Astrocyte of the cerebellum (primary cell): ENCODE data around the gene BLOC1S4.
"Not testable (repeated sequence)": the region's sequence is repeated elsewhere in the genome, so short reads cannot be mapped to it uniquely, and the experiment has no call there.

ENCODE experiments used
- DNase-seq: peaks from one replicate; pipeline ENCODE4 v3.0.0-alpha.2; 2011; ENCODE audit warnings: low read depth
- H3K4me3 ChIP-seq: 2 replicates; pipeline ENCODE4 v1.5.1; 2011; ENCODE audit warnings: mild to moderate bottlenecking, low read depth, low read length, moderate library complexity
- in situ Hi-C: cut with HindIII; loops from 2 replicates; pipeline ENCODE4 v1.10.0; 2017; ENCODE audit warnings: low sequenced_read_pairs
- TF ChIP-seq, protein P1 (sequence below): IDR thresholded peaks from 2 replicates; pipeline ENCODE4 v1.5.1; 2012; ENCODE audit warnings: low read length, low read depth, moderate library complexity, mild to moderate bottlenecking; ENCODE audit errors: missing control alignments

Gene BLOC1S4

DNA sequence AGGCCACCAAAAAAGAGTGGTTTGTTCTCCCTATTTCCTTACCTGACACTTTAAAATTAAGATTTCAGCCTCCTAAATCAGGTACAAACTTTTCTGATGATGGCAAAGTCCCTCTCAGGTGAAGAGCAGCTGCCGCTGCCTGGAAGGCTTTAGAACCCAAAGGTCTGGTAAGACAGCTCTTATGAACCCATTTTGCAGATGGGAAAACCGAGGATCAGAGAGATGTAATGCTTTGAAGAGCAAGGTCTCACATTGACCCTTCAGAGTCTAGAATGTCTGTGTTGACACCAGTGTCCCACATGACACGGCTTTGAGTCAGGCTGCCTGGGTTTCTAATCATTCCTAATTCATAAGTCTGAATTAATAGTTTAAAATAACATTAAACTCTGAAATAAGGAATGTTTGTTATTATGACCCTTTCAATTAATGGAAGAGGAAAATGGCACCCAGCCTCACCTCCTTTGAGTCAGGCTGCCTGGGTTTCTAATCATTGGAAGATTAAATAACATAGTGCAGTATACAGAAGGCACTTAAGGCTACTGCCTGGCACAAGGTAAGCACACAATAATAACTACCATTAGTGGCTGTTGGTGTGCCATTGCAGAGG is 38.6 kb downstream of the BLOC1S4 start:
- no peak for DNase-seq
- TF ChIP-seq, protein P1, sequence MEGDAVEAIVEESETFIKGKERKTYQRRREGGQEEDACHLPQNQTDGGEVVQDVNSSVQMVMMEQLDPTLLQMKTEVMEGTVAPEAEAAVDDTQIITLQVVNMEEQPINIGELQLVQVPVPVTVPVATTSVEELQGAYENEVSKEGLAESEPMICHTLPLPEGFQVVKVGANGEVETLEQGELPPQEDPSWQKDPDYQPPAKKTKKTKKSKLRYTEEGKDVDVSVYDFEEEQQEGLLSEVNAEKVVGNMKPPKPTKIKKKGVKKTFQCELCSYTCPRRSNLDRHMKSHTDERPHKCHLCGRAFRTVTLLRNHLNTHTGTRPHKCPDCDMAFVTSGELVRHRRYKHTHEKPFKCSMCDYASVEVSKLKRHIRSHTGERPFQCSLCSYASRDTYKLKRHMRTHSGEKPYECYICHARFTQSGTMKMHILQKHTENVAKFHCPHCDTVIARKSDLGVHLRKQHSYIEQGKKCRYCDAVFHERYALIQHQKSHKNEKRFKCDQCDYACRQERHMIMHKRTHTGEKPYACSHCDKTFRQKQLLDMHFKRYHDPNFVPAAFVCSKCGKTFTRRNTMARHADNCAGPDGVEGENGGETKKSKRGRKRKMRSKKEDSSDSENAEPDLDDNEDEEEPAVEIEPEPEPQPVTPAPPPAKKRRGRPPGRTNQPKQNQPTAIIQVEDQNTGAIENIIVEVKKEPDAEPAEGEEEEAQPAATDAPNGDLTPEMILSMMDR = no peak
- no peak overlapping the region for H3K4me3 ChIP-seq
- in situ Hi-C loops = no loop called here

DNA sequence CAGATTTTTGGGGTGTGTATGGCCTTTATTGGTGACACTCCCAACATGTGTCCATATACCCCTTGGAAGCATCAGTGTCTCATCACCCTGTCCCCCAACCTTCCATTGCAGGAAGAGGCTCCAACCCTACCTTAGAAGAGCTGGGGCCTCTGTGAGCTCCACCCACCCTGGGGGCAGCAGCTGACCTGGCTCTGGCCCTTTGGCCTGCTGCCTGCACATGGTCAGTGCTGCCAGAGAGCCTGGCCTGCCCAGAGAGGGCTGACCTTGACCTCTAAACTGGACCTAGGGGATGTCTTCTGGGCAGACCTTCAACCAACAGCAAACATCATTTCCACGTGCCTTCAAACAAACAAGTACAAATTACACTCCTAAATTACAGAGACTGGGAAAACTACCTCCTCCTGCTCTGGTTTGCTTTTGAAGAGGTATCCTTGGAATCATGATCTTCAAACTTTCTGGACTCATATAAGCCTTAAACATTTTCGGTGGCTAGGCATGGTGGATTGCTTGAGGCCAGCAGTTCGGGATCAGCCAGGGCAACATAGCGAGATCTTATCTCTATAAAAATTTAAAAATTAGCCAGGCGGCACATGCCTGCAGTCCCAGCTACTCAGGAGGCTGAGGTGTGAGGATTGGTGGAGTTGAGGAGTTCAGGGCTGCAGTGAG is 39.2 kb downstream of the BLOC1S4 start:
- H3K4me3 ChIP-seq = no peak overlapping the region
- no peak for DNase-seq
- TF ChIP-seq, protein P1 = no peak
- in situ Hi-C loops = no loop called here

DNA sequence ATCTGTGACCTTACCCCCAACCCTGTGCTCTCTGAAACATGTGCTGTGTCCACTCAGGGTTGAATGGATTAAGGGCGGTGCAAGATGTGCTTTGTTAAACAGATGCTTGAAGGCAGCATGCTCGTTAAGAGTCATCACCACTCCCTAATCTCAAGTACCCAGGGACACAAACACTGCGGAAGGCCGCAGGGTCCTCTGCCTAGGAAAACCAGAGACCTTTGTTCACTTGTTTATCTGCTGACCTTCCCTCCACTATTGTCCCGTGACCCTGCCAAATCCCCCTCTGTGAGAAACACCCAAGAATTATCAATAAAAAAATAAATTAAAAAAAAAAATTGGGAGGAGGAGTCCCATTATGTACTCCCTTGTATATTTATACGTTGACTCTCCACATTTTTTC is 40.4 kb downstream of the BLOC1S4 start:
- in situ Hi-C loops, H3K4me3 ChIP-seq, DNase-seq: not testable (repeated sequence)

DNA sequence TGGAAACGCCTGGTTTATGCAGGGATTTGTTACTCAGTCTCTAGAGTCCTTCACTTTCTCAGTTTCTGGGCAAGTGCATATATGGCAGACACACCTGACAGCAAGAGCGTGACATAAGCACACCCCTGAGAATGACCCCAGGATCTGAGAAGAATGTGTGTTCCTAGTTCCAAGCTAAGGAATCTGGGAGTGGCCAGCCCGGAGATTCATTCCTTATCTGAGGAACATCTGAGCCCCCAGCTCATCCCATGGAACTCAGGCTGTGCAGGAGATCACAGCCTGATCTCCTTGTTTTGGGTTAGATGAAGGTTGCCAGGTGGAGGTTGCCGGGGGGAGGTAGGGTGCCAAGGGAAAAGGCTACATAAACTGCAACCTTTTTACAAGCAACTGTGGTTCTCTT is 42.8 kb downstream of the BLOC1S4 start:
- in situ Hi-C loops = no loop called here
- DNase-seq = no peak
- TF ChIP-seq, protein P1 = no peak
- H3K4me3 ChIP-seq = no peak overlapping the region

DNA sequence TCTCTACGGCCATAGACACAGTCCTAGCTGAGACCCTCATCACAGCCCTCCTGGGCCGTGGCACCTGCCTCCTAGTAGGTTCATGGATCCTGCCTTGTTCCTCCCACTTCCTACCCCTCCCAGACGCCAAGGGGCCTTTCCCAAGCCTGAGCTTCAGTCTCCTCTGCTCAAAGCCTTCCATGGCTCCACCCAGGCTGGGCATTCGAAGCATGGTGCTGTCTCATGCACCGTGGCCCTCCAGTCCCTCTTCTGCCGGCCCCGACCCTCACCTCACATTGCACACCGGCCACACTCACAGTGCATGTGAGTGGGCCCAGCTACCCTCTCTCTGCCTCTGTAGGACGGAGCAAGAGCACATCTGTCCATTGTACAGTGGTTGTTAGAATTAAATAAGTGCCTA is 44.9 kb downstream of the BLOC1S4 start:
- in situ Hi-C loops = no loop called here
- no peak for DNase-seq
- TF ChIP-seq, protein P1 = no peak
- no peak overlapping the region for H3K4me3 ChIP-seq

DNA sequence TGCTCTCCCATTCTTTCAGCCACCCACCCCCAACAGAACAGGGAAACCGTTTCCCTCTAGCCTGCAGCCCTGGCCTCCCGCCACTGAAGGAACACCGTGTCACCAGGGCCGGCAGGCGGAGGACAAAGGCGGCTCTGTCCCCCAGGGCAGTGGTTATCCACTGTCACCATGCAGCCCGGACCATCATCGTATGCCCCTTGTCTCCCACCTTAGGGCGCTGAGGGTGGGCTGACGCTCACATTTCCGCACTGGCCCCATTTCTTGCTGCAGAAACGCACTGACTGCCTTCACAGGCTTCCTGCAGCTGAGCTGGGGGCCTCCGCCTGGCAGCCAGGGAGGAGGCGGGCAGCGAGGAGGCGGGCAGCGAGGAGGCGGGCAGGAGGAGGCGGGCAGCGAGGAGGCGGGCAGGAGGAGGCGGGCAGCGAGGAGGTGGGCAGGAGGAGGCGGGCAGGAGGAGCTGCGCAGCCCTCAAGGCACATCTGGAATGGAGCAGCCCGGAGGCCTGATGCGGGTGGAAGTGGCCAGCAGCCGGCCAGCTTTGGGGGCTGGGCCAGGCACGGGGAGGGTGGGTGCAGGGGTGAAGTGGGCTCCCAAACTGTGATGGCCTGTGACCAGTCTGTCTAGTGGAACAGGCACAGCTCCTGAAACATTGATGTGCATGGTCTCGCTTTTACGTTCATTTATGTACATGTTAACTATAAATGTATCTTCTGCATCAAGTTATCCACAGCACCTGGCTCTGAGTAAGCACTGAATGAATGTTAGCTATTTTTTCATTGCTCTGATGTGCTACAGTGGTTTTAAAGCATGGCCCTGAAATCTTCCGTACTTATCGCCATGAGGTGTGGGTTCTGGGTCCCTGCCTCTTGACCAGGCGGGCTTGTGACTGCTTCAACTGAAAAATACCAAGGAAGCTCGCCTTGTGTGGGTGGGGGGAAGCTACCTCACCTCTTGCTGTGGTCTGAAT is 46.0 kb downstream of the BLOC1S4 start:
- no peak for DNase-seq
- H3K4me3 ChIP-seq = no peak overlapping the region
- TF ChIP-seq, protein P1 = no peak
- in situ Hi-C loops = no loop called here

DNA sequence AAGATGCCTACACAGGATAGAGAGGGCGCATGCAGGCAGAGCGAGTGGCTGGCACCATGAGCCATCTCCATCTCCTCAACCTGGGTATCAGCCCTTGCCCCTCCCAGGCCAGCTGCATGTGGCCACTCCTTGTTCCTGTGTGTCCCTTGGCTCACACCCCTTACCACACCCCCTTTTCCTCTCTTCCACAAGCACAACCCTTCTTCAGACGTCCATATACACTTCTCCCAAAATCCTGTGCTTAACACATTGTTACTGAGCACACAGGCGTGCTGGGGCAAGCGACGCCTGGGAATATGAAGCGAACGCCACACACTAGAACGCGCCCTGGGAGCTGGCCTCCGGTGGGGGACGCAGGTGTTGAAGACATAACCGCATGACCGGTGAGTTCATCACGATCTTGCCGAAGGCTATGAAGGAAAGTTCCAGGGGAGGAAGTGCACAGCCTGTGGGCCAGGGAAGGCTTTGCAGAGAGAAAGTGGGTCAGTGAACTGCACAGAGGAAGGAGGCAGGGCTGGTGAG is 47.4 kb downstream of the BLOC1S4 start:
- in situ Hi-C loops = no loop called here
- TF ChIP-seq, protein P1 = no peak
- no peak for DNase-seq
- H3K4me3 ChIP-seq = no peak overlapping the region
